ENCODE data around the gene DNPH1. TPM values are rescaled to one million over a fixed set of nuclear protein-coding genes. Genes with fewer than 3 reads are reported as not detected.

Gene DNPH1
- total RNA-seq, 1 donor, result 46.2 TPM

DNA sequence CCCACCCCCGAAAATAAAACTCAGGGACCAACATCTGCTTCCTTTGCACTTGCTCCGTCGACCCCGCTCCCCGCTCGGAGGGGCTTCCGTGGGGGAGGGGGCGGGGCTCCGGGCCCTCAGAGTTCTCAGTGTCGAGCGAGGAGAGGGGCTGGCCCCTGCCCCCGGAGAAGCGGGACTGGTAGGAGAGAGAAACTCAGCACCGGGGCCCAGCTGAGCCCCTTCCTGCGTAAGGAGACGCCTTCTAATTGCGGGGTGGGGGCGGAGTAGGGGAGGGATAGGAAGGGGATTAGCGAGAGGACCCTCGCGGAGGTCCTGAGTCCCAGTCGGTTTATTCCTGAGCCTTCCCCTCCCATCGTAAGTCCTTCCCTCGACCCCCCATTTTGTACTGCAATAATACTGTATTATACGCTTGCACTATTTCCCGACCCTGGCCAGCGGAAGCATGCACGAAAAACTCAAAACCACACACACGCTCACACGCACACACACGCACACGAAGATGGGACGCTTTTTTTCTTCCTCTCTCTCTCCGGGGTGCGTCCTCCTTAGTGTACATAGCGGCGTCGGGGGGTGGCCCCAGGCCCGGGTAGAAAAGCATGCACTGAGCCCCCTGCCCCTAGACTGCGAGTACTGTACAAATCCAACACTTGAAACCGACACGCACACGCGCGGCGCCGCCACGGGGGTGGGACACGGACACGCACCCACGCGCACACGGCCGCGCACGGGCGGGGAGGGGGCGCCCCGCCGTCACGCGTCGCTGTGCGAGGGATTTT lies 46.7 kb upstream of the DNPH1 start:
- no peak for DNase-seq (ENCODE audit: low read depth)
- TF ChIP-seq, protein P1, sequence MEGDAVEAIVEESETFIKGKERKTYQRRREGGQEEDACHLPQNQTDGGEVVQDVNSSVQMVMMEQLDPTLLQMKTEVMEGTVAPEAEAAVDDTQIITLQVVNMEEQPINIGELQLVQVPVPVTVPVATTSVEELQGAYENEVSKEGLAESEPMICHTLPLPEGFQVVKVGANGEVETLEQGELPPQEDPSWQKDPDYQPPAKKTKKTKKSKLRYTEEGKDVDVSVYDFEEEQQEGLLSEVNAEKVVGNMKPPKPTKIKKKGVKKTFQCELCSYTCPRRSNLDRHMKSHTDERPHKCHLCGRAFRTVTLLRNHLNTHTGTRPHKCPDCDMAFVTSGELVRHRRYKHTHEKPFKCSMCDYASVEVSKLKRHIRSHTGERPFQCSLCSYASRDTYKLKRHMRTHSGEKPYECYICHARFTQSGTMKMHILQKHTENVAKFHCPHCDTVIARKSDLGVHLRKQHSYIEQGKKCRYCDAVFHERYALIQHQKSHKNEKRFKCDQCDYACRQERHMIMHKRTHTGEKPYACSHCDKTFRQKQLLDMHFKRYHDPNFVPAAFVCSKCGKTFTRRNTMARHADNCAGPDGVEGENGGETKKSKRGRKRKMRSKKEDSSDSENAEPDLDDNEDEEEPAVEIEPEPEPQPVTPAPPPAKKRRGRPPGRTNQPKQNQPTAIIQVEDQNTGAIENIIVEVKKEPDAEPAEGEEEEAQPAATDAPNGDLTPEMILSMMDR (IDR thresholded peaks at IDR 0.05; ENCODE audit: insufficient read depth, low read length), result no peak
- no peak overlapping the region for H3K4me3 ChIP-seq (ENCODE audit: low read depth, low read length)

DNA sequence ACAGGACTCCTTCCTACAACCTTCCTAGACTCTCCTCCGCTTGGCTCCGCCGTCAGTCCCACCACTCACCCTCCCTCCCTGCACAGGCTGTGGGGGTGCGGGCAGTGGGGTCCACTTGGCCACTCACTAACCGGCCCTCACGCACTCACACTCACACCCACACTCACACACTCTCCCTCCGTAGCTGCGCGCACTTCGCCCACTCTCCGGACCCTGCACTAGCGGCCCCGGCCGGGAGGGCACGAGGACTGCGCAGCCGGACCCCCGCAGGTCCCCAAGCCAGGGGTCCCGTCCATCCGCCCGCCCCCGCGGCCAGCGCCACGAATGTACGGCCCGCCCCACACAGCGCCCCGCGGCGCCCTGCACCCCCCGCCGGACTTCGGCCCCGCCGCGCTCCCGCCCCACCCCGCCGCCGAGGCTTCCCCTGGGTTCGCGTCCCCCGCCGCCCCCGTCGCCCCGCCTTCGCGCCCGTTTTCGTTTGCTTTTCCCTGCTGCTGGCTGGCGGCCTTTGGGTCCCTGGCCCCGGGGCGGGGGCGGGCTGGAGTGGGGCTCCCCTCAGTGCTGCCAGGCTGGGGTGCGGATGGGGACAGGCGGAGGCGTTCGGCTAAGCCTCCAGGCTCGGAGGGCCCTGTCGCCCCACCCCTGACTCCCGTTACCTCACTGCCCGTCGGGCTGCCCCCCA lies 45.8 kb upstream of the DNPH1 start:
- TF ChIP-seq, protein P1 (IDR thresholded peaks at IDR 0.05; ENCODE audit: insufficient read depth, low read length), result no peak
- peak overlapping the region; percentile 47 for H3K4me3 ChIP-seq (ENCODE audit: low read depth, low read length)
- no peak for DNase-seq (ENCODE audit: low read depth)

DNA sequence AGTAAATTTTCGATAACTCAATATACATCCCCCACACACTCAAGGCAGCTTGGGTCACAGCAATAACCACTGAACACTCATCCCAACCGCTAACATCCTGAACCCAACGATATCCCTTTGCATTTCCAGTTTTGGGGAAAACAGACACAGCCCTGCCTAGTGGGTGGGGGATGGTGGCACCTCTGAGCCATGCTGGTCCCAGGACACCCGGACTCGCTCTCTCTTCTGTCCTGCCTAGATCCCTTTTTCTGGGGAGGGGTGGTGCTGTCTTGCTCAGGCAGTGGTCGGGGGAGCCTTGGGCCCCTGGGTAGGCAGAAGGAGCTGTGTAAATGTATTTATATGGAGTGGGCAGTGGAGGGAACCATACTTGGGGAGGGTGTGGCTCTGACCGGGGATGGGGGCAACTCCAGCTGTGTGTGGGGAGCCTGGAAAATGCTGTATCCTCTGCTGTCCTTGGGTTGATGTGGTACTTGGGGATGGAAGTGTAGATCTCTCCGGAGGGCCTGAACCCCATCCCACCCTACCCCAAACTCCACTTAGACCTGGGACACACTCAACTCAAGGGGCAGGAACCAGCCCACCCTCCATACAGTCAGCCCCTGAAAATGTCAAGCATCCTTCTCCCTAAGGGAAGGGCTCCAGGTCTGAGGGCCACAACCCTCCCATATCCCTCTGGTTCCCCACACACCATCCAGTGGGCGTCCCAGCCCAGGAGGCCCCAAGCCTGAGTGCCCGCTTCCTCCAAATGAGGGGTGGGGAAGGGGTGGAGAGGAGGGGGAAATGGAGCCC lies 45.0 kb upstream of the DNPH1 start:
- no peak for DNase-seq (ENCODE audit: low read depth)
- H3K4me3 ChIP-seq (ENCODE audit: low read depth, low read length), result no peak overlapping the region
- TF ChIP-seq, protein P1 (IDR thresholded peaks at IDR 0.05; ENCODE audit: insufficient read depth, low read length), result no peak

DNA sequence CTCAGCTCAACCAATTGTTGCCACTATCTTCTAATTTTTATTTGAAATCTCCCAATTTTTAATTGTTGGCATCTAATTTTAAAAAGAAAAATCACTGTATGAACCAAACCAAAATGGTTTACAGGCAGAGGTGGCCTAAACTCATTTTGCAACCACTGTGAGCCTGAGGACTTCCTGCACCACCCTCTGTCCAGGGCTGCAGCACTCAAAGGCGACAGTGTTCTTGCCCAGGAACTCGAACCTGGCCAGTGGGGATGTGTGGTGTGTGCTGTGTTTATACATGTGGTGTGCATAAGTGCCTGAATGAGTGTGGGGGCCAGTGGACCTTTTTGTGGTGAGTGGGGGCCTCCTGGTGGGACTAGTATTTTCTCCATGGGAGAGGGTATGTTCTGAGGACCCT lies 44.4 kb upstream of the DNPH1 start:
- no peak for DNase-seq (ENCODE audit: low read depth)
- no peak overlapping the region for H3K4me3 ChIP-seq (ENCODE audit: low read depth, low read length)

DNA sequence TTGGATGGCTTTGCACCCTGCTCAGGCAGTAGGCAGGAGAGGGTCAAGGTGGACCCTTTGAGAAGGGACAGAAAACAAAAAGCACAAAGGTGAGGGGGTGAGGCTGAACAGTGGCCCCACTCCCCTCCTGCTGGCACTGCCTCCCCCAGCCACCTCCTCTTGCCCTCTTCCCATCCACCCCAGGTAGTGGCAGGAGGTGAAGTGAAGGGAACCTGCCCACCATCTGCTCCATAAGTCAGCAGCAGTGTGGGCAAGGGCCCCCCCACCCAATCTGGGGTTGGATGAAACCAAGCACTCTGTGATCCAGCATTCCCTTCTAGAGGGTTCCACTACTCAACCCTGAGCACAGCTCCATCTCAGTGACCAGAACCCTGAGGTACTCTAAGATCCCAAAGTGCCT lies 42.7 kb upstream of the DNPH1 start:
- TF ChIP-seq, protein P1 (IDR thresholded peaks at IDR 0.05; ENCODE audit: insufficient read depth, low read length), result no peak
- no peak overlapping the region for H3K4me3 ChIP-seq (ENCODE audit: low read depth, low read length)
- no peak for DNase-seq (ENCODE audit: low read depth)

More for the DNA sequence above, 44.4 kb upstream of the DNPH1 start:
- TF ChIP-seq, protein P1 (IDR thresholded peaks at IDR 0.05; ENCODE audit: insufficient read depth, low read length), result no peak

DNA sequence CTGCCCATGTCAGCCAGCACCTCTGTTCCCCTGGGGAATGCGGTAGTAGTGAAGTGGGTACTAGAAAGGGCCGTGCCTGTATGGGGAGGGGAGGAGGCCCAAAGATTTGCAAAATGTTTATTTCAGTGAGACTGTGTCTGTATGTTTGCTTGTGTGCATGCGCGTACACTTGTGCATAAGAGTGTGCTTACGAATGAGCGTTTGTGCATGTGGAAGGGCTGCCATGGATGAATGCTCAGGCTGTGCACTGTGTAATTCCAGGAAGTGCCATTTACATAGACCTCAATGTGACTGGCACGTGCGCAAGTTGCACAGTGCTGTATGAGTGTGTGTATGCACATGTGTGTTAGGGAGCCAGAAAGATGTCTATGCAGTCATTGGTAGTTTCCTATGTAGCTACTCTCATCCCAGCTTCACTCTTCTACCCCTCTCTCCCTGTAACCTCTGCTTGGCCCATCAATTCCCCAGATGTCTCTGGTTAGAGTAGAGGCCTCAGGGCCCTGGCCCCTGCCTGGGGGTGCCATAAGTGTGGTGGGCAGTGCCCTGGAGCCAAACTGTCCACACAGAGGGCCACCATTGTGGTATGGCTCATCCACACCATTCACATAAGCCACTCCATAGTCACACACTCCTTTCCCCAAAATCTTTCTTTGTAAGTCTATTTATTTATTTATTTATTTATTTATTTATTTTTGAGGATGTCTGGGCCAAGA lies 42.0 kb upstream of the DNPH1 start:
- TF ChIP-seq, protein P1 (IDR thresholded peaks at IDR 0.05; ENCODE audit: insufficient read depth, low read length), result no peak
- no peak overlapping the region for H3K4me3 ChIP-seq (ENCODE audit: low read depth, low read length)
- no peak for DNase-seq (ENCODE audit: low read depth)
